Thymus (tissue), 11 donors: Measurements from ENCODE around the gene ASTN2. TPM values are rescaled to one million over a fixed set of nuclear protein-coding genes. Genes with fewer than 3 reads are reported as not detected.

Experiments used
- DNase-seq, 9 donors: peaks; one replicate each; pipeline ENCODE4 v3.0.0-alpha.2; 2013; ENCODE audit warnings: low spot score in 9 of 9, low read depth in 6 of 9, missing footprints in 1 of 9
- H3K27ac ChIP-seq, 2 donors: one replicate each; pipeline ENCODE4 v1.5.1; 2013; ENCODE audit warnings: control low read depth in 1 of 2, low read depth in 1 of 2, low read length in 1 of 2, mild to moderate bottlenecking in 1 of 2, moderate library complexity in 1 of 2
- H3K27me3 ChIP-seq, 2 donors: one replicate each; pipeline ENCODE4 v1.5.1; 2013; ENCODE audit warnings: low read length in 1 of 2; ENCODE audit not compliant: control insufficient read depth in 2 of 2, insufficient read depth in 1 of 2
- H3K36me3 ChIP-seq, 2 donors: one replicate each; pipeline ENCODE4 v1.5.1; 2013; ENCODE audit warnings: low read length in 1 of 2, mild to moderate bottlenecking in 1 of 2, moderate library complexity in 1 of 2; ENCODE audit not compliant: control insufficient read depth in 2 of 2, insufficient read depth in 2 of 2
- H3K4me1 ChIP-seq, 2 donors: one replicate each; pipeline ENCODE4 v1.5.1; 2013; ENCODE audit warnings: low read length in 2 of 2; ENCODE audit not compliant: control insufficient read depth in 2 of 2, insufficient read depth in 2 of 2
- H3K4me3 ChIP-seq, 2 donors: one replicate each; pipeline ENCODE4 v1.5.1; 2013; ENCODE audit warnings: low read length in 2 of 2, control low read depth in 1 of 2, mild to moderate bottlenecking in 1 of 2
- H3K9me3 ChIP-seq, 2 donors: one replicate each; pipeline ENCODE4 v1.5.1; 2013; ENCODE audit warnings: low read length in 1 of 2, mild to moderate bottlenecking in 1 of 2; ENCODE audit not compliant: control insufficient read depth in 2 of 2, insufficient read depth in 1 of 2
- WGBS: extraction: QIAGEN DNeasy Blood & Tissue Kit; methylation state at CpG from one replicate; pipeline ENCODE4 v1.1.7; 2013; 5-methylcytosine and 5-hydroxymethylcytosine counted together
- polyA plus RNA-seq: library from polyadenylated mRNA; stranded (reverse); fragments of 200-250 nt; gene quantifications from one replicate; pipeline ENCODE4 v1.2.3, GENCODE V29; 2013
- total RNA-seq: library from RNA; stranded (reverse); fragments of 120-200 nt; gene quantifications from one replicate; pipeline ENCODE4 v1.2.4, GENCODE V29; 2013
- donor health status: healthy.

ASTN2 gene
- total and polyA plus RNA-seq, 2 donors: 5.8 to 5.9 TPM

DNA sequence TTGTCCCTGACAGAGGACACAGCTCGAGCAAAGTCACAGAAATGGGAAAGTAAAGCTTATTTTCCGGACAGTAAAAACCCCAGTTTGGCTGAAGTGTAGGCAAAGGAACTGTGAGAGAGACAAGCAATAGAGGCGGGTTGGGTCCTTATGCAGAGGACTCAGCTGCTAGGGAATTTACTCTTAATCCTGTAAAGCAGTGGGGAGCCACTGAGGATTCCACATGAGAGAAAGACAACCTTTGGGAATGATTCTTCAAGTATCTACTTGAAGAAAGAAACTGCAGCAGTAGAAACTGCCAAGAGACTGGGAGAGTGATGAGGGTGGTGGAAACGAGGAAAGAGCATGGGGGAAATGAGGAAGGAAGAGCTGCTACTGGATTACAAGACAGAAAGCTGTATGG is 20.2 kb downstream of the ASTN2 start:
- Histone ChIP-seq H3K27me3 (no peaks in the 10 kb centered on the region), H3K27ac (no peak overlapping the region), H3K4me1 (no peaks in the 10 kb centered on the region), H3K36me3 (no peaks in the 10 kb centered on the region), H3K9me3 (no peaks in the 10 kb centered on the region), H3K4me3 (no peak overlapping the region)
- no peak for DNase-seq
- WGBS: 58% methylated on average over 4 of the region's 4 CpGs

DNA sequence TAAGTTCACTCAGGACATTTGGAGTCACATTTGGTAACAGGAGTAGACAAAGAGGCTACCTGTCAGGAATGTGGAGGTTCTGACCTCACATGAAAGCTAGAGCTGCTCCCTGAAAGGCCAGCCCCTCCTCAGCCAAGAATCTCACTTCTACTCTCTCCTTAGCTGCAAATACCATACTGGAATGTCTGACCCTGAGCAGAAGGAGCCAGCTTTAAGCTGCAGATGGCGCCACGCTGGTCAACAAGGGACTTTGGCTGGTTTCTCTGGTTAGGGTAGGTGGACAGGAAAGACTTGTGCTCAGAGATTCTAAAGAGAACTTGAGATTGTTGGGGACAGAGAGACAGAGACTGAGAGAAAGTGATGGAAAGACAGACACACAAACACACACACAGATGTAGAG is 21.9 kb downstream of the ASTN2 start:
- DNase-seq: no peak
- H3K36me3 ChIP-seq: no peaks in the 10 kb centered on the region
- H3K27ac ChIP-seq: no peak overlapping the region
- no peaks in the 10 kb centered on the region for H3K9me3 ChIP-seq
- no peaks in the 10 kb centered on the region for H3K27me3 ChIP-seq
- no peaks in the 10 kb centered on the region for H3K4me1 ChIP-seq
- WGBS: 68% methylated on average over 2 of the region's 2 CpGs
- H3K4me3 ChIP-seq: no peak overlapping the region

DNA sequence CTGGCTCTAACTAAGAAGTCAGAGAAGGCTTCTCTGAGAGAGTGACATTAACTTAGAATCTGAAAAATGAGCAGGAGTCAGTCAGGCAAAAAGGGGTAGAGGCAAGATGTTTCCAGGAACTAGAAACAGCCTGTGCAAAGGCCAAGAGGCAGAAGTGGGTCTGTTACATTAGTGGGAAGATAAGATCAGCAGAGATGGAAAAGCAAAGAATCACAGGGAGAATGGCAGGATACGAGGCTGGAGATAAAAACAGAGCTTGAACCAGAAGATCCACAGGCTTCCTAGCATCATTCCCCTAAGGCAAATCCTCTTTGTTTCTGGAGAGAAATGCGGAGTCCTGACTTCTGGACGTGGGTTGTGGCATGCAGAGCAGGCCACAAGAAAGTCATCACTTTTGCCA is 27.4 kb downstream of the ASTN2 start:
- no peaks in the 10 kb centered on the region for H3K9me3 ChIP-seq

DNA sequence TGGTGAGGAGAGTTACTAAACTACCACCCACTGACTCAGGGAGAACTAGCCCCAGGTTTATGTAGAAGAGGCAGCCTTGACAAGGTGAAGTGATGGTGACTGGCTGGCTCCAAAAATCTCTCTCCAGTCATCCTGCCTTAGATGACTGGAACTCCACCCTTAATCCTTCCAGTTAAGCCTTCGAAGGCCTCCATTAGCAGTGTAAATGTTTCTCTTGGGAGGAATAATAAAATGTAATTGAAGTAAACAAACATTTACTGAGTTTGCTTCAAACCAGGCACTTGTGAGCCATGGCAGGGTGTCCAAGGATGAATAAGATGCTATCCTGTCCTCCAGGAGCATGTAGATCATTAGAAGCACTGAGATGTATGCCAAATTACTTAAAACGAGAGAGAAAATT is 35.5 kb downstream of the ASTN2 start:
- WGBS: 89% methylated on average over 2 of the region's 2 CpGs
- H3K27ac ChIP-seq: no peak overlapping the region
- H3K4me3 ChIP-seq: no peak overlapping the region
- no peaks in the 10 kb centered on the region for H3K9me3 ChIP-seq
- DNase-seq: no peak
- no peaks in the 10 kb centered on the region for H3K4me1 ChIP-seq
- H3K27me3 ChIP-seq: no peaks in the 10 kb centered on the region
- H3K36me3 ChIP-seq: no peaks in the 10 kb centered on the region

More for the DNA sequence above, 27.4 kb downstream of the ASTN2 start:
- H3K27me3 ChIP-seq: no peaks in the 10 kb centered on the region
- DNase-seq: no peak
- no peaks in the 10 kb centered on the region for H3K4me1 ChIP-seq
- H3K27ac ChIP-seq: no peak overlapping the region
- H3K4me3 ChIP-seq: no peak overlapping the region
- H3K36me3 ChIP-seq: no peaks in the 10 kb centered on the region
- WGBS: 67% methylated on average over 3 of the region's 3 CpGs

DNA sequence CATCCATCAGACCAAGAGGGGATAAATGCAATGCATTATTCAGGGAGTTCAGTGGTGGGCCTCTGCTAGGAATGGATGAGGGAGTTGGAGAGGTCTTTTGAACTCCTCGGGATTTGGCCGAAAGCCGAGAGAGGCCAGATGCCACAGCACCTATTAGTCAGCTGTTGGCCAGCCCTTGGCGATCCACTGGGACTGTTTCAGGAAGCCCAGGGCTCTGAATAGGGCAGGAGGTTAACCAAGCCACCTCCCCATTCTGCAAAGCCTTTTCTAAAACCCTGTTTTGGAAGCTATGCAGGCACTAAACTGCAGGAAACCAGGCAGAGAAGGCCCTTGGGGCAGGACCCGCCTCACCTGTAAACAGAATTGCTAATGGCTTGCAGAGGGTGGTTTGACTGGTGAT is 37.8 kb downstream of the ASTN2 start:
- Histone ChIP-seq H3K4me3 (no peak overlapping the region), H3K27ac (no peak overlapping the region), H3K27me3 (no peaks in the 10 kb centered on the region), H3K9me3 (no peaks in the 10 kb centered on the region), H3K4me1 (no peaks in the 10 kb centered on the region), H3K36me3 (no peaks in the 10 kb centered on the region)
- WGBS: 72% methylated on average over 5 of the region's 5 CpGs
- DNase-seq: no peak

DNA sequence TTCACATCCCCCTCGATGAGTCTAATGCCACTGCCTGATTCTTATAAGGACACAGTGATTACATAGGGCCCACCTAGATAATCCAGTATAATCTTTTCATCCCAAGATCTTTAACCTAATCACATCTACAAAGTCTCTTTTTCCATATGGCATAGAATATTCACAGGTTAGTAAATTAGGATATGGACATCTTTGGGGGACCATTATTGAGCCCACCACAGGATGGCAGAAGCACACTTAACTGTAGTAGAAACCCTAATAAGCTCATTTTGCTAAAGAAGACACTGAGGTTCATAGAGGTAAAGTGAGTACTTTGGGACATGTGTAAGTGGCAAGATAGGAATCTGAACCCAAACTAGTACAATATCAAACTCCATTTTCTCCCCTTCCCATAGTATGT is 38.9 kb downstream of the ASTN2 start:
- H3K36me3 ChIP-seq: no peaks in the 10 kb centered on the region
- 96% methylated on average over 1 of the region's 1 CpG for WGBS
- no peaks in the 10 kb centered on the region for H3K4me1 ChIP-seq
- H3K9me3 ChIP-seq: no peaks in the 10 kb centered on the region
- no peak overlapping the region for H3K27ac ChIP-seq
- DNase-seq: no peak
- no peak overlapping the region for H3K4me3 ChIP-seq
- H3K27me3 ChIP-seq: no peaks in the 10 kb centered on the region

DNA sequence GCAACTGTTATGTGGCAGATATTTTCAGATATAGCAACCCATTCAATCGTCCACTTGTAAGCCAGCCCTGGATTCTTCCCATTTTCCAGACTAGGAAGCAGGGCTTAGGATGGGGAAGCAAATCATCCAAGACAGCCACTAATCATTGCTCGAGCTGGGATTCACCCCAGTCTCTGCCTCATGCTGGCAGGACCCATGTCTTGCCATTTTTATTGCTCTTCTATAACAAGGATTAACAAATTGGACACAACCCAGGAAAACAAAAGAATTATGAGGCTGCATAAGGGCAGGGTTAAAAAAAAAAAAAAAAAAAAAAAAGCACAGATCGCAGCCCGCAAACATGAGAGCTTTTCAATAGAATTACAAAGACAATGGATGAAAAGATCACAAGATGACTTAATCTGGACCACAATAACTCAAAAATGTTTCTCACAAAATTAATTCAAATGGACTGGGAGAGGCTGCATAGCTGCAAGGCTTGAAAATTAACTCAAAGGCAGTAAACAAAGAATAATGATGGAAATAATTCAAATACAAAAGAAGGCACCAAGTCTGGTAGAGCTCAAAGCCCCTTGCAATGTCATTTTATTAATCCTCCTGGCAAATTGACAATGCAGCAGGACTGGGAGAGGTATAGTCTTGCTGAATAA is 40.7 kb downstream of the ASTN2 start:
- H3K27ac ChIP-seq: no peak overlapping the region
- H3K27me3 ChIP-seq: no peaks in the 10 kb centered on the region
- no peak for DNase-seq
- no peaks in the 10 kb centered on the region for H3K4me1 ChIP-seq
- H3K9me3 ChIP-seq: no peaks in the 10 kb centered on the region
- H3K36me3 ChIP-seq: no peaks in the 10 kb centered on the region
- WGBS: 77% methylated on average over 4 of the region's 4 CpGs
- no peak overlapping the region for H3K4me3 ChIP-seq

DNA sequence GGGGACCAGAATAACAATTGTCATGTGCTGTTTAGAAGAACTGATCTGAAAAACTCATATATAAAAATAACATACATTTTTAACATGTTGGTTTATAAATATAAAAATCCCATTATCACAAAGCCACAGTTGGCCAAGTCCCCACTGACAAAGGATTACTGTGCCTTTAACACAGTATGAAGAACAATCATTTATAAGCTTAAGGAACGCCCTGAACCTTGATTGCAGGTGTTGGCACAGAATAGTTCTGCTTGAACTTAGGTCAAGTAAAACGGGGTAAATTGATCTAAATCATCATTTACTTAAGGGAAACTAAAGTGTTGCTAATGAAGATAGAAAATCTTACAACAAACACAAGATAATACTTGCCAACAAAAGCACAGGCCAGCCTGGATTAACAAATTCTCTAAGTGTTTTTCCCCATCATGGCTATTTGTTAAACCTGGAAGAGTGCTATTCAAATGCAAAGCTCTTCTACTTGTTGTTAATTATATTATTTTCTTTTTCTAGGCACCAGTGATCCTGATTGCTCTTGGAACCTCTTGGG is 46.1 kb downstream of the ASTN2 start:
- 50% methylated on average over 2 of the region's 2 CpGs for WGBS
- Histone ChIP-seq H3K9me3 (no peaks in the 10 kb centered on the region), H3K27ac (no peak overlapping the region), H3K4me1 (no peaks in the 10 kb centered on the region), H3K27me3 (no peaks in the 10 kb centered on the region), H3K36me3 (no peaks in the 10 kb centered on the region), H3K4me3 (no peak overlapping the region)
- DNase-seq: no peak

DNA sequence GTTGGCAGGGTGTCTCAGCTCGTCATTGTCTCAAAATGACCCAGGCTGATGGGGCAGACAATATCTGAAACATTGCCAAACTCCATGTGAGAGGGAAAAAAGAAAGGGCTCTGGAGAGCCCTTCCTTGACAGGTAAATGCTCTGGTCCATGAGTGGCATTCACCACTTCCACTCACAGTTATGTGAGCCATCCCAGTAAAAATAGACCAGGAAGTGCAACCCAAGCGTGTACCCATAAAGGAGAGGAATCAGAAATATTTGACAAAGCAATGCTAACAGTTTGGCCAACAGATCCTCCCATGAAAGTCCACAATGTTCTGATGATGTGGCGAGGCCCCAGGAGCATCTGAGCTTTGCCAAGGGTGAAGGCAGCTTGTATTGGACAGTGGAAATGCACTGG is 49.4 kb downstream of the ASTN2 start:
- no peak for DNase-seq
- WGBS: 90% methylated on average over 3 of the region's 3 CpGs

More for the DNA sequence above, 49.4 kb downstream of the ASTN2 start:
- H3K4me3 ChIP-seq: no peak overlapping the region
- no peak overlapping the region for H3K27ac ChIP-seq
- no peaks in the 10 kb centered on the region for H3K36me3 ChIP-seq
- no peaks in the 10 kb centered on the region for H3K27me3 ChIP-seq
- no peaks in the 10 kb centered on the region for H3K9me3 ChIP-seq
- no peaks in the 10 kb centered on the region for H3K4me1 ChIP-seq
